ENCODE results near the gene PLVAP.

- TF ChIP-seq POLR2AphosphoS5 (IDR thresholded peaks at IDR 0.05) (no peak), POLR2A (IDR thresholded peaks at IDR 0.05) (no peak), CTCF (IDR thresholded peaks at IDR 0.05) (no peak)
Observed at GRCh38 chr19:17347361-17347760, 29.8 kb downstream of the PLVAP start.

All from stomach (tissue), 4 donors.